Measurements from ENCODE around the gene RPL15. TPM values are rescaled to one million over a fixed set of nuclear protein-coding genes. Genes with fewer than 3 reads are reported as not detected.

Gene RPL15
- total and polyA plus RNA-seq, 2 of the 8 experiments (the other 6 are each of a cell fraction or from before 2014, with no cell fraction given), result 2,819 to 6,473 TPM

GRCh38 chr3:23872330-23872729 lies 44.6 kb upstream of the RPL15 start:
- peaks cover 0 to 1% (median 0%) of the 10 kb centered on the region in 4 experiments; a peak in 1 of 7 replicates for H3K27me3 ChIP-seq (replicated peaks in 1 of 4; ENCODE audit: control insufficient read depth in 3 of 4, extremely low read depth in 1 of 4, insufficient read depth in 3 of 4, low read length in 3 of 4)
- H2AFZ ChIP-seq (ENCODE audit: low read length), result no peak overlapping the region
- H3K56ac ChIP-seq (replicated peaks; ENCODE audit: insufficient read length, low read depth, low read length), result no peak overlapping the region
- H3K79me2 ChIP-seq (ENCODE audit: control insufficient read depth in 1 of 2, insufficient read depth in 2 of 2, low read length in 2 of 2), result peaks cover 0 to 65% of the 10 kb centered on the region in 2 experiments; a peak in 3 of 4 replicates
- no peak overlapping the region for H3K4me2 ChIP-seq (ENCODE audit: insufficient read depth in 1 of 2, low read depth in 2 of 2, low read length in 2 of 2)
- H3K4me3 ChIP-seq (ENCODE audit: extremely low read depth in 1 of 4, insufficient read depth in 2 of 4, low read depth in 3 of 4, low read length in 4 of 4), result no peak overlapping the region
- H2BK12ac ChIP-seq (ENCODE audit: low read depth, low read length), result no peak overlapping the region
- H3K4ac ChIP-seq (replicated peaks; ENCODE audit: insufficient read length, low read depth, low read length), result no peak overlapping the region
- H3K18ac ChIP-seq (ENCODE audit: extremely low read depth, low read length), result no peak overlapping the region
- no peak overlapping the region for H4K5ac ChIP-seq (ENCODE audit: insufficient read length, low read depth, low read length)
- no peak overlapping the region for H2BK20ac ChIP-seq (ENCODE audit: low read length)
- H3K27ac ChIP-seq (ENCODE audit: low read depth, low read length), result no peak overlapping the region
- TF ChIP-seq ASH2L (IDR thresholded peaks at IDR 0.05; ENCODE audit: low read length) (no peak), HDAC2 (IDR thresholded peaks at IDR 0.05; ENCODE audit: borderline replicate concordance in 1 of 2, low read depth in 2 of 2, low read length in 2 of 2) (no peak), SIN3A (conservative IDR thresholded peaks at IDR 0.05 in 1 of 2, IDR thresholded peaks at IDR 0.05 in 1 of 2; ENCODE audit: low read depth in 1 of 2, low read length in 2 of 2) (no peak)
- H4K91ac ChIP-seq (replicated peaks; ENCODE audit: insufficient read length, low read length), result no peak overlapping the region
- peaks cover 0 to 3% (median 0%) of the 10 kb centered on the region in 4 experiments; a peak in 2 of 8 replicates for H3K36me3 ChIP-seq (ENCODE audit: control insufficient read depth in 2 of 4, insufficient read depth in 4 of 4, low read length in 3 of 4)
- no peak overlapping the region for H3K9ac ChIP-seq (replicated peaks in 1 of 4; ENCODE audit: extremely low read depth in 1 of 4, low read depth in 3 of 4, low read length in 3 of 4)
- no peak overlapping the region for H2BK15ac ChIP-seq (ENCODE audit: low read length)
- no CpG with 5 or more reads among the region's 3 CpGs for WGBS, 2 experiments (ENCODE audit: extremely low coverage in 1 of 2, insufficient coverage in 1 of 2, insufficient read length in 1 of 2, insufficient replicate concordance in 2 of 2, low coverage in 1 of 2, low lambda C conversion rate in 2 of 2, missing lambda C conversion rate in 1 of 2)
- no peak overlapping the region for H2AK5ac ChIP-seq (ENCODE audit: low read depth, low read length)
- no peaks in the 10 kb centered on the region; the same call in 1 of the 2 replicates for H3K23me2 ChIP-seq (ENCODE audit: low read depth, low read length)
- peaks cover 2 to 11% of the 10 kb centered on the region in 2 experiments for H4K20me1 ChIP-seq (replicated peaks in 1 of 2; ENCODE audit: control insufficient read depth in 1 of 2, insufficient read depth in 2 of 2, low read length in 2 of 2)
- H2BK5ac ChIP-seq (ENCODE audit: low read depth, low read length), result no peak overlapping the region
- H4K8ac ChIP-seq (ENCODE audit: extremely low read depth, insufficient read depth, low read length), result no peak overlapping the region
- H3K9me3 ChIP-seq (ENCODE audit: insufficient read depth in 2 of 2, low read depth in 1 of 2, low read length in 1 of 2), result no peaks in the 10 kb centered on the region
- H3K4me1 ChIP-seq (replicated peaks in 1 of 4; ENCODE audit: control insufficient read depth in 3 of 4, insufficient read depth in 4 of 4, low read length in 3 of 4), result no peaks in the 10 kb centered on the region; a peak in 2 of 7 replicates
- no peak overlapping the region for H2BK120ac ChIP-seq (replicated peaks; ENCODE audit: low read depth, low read length)
- ChIA-PET POLR2A (ENCODE audit: partially characterized antibody) (no interaction called here), CTCF (ENCODE audit: partially characterized antibody) (interaction anchor here (0.7 kb wide), 1 partner anchor 156 kb away, joined by 3 read pairs; no protein-coding TSS in a partner anchor)
- H3K23ac ChIP-seq (ENCODE audit: insufficient read length), result no peak overlapping the region
- H3K79me1 ChIP-seq (ENCODE audit: low read depth, low read length), result no peaks in the 10 kb centered on the region; the same call in 1 of the 2 replicates
- FAIRE-seq, result no peak
- H3K14ac ChIP-seq (ENCODE audit: insufficient read length), result no peak overlapping the region
- DNase-seq (ENCODE audit: low read depth in 1 of 2, low spot score in 2 of 2), result no peak

All from H1 (cell line).